Prostate gland (tissue), 2 donors: ENCODE data around the gene GHR. TPM values are rescaled to one million over a fixed set of nuclear protein-coding genes. Genes with fewer than 3 reads are reported as not detected.

ENCODE experiments used
- DNase-seq: peaks from one replicate; pipeline ENCODE4 v3.0.0-alpha.2; 2019; ENCODE audit warnings: low spot score
- H3K27ac ChIP-seq, 2 donors: fragments of 200-600 bp; sonication (generic); 2 replicates each; pipeline ENCODE4 v1.5.1; 2017 to 2019
- H3K27me3 ChIP-seq: fragments of 200-600 bp; sonication (generic); replicated peaks from 2 replicates; pipeline ENCODE4 v1.5.1; 2019; ENCODE audit not compliant: insufficient read depth
- H3K36me3 ChIP-seq, 2 donors: fragments of 200-600 bp; sonication (generic); 1 replicate in 1 of 2; 2 replicates in 1 of 2; pipeline versions ENCODE4 v1.5.1 to v1.8.1; 2017 to 2019
- H3K4me1 ChIP-seq: fragments of 200-600 bp; sonication (generic); replicated peaks from 2 replicates; pipeline ENCODE4 v1.5.1; 2019
- H3K4me3 ChIP-seq, 2 donors: fragments of 200-600 bp; sonication (generic); 2 replicates each; pipeline ENCODE4 v1.5.1; 2017 to 2019
- H3K9me3 ChIP-seq: fragments of 200-600 bp; sonication (generic); 2 replicates; pipeline ENCODE4 v1.5.1; 2017
- POLR2A ChIP-seq: fragments of 450-650 bp; IDR thresholded peaks from one replicate; pipeline ENCODE4 v1.6.1; 2016; ENCODE audit warnings: antibody characterized with exemption, mild to moderate bottlenecking
- POLR2AphosphoS5 ChIP-seq: sonication (generic); formaldehyde crosslinking; IDR thresholded peaks from one replicate; pipeline ENCODE4 v1.6.1; 2017; ENCODE audit warnings: antibody characterized with exemption
- WGBS: methylation state at CpG from one replicate; pipeline ENCODE4 v1.1.5; 2018; 5-methylcytosine and 5-hydroxymethylcytosine counted together
- intact Hi-C: fragments of 100-400 bp; cut with DNase I; formaldehyde crosslinking; loops from one replicate; pipeline ENCODE4 v1.14.2; 2022
- total RNA-seq, 2 donors: library from RNA; depleted of rRNA; stranded (reverse); fragments of >200 nt; gene quantifications; one replicate each; pipeline ENCODE4 v1.1.0, GENCODE V29; 2016
- TF ChIP-seq, protein P1 (sequence below), 4 experiments: fragments of 200-600 bp in 2 of 4; fragments of 450-650 bp in 2 of 4; sonication (generic) in 2 of 4; IDR thresholded peaks; 1 replicate in 3 of 4; 2 replicates in 1 of 4; pipeline ENCODE4 v1.5.1; 2016 to 2019; ENCODE audit warnings: antibody characterized with exemption in 4 of 4, mild to moderate bottlenecking in 2 of 4, moderate library complexity in 2 of 4

Gene GHR
- total RNA-seq, 2 donors from 2014 or later, result 11.8 to 15.5 TPM

DNA sequence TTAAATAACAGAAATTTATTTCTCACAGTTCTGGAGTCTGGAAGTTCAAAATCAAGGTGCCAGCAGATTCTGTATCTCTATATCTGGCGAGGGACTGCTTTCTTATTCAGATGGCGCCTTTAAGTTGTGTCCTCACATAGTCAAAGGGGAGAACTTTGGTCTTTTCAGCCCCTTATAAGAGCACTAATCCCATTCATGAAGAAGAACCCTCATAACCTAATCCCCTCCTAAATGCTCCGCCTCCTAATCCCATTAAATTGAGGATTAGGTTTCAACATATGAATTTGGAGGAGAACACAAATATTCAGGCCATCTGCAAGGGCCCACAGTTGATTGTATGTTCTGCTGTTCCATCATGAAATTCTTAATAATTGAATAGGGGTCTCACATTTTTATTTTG, 322.6 kb downstream of the GHR start:
- TF ChIP-seq, protein P1, sequence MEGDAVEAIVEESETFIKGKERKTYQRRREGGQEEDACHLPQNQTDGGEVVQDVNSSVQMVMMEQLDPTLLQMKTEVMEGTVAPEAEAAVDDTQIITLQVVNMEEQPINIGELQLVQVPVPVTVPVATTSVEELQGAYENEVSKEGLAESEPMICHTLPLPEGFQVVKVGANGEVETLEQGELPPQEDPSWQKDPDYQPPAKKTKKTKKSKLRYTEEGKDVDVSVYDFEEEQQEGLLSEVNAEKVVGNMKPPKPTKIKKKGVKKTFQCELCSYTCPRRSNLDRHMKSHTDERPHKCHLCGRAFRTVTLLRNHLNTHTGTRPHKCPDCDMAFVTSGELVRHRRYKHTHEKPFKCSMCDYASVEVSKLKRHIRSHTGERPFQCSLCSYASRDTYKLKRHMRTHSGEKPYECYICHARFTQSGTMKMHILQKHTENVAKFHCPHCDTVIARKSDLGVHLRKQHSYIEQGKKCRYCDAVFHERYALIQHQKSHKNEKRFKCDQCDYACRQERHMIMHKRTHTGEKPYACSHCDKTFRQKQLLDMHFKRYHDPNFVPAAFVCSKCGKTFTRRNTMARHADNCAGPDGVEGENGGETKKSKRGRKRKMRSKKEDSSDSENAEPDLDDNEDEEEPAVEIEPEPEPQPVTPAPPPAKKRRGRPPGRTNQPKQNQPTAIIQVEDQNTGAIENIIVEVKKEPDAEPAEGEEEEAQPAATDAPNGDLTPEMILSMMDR (IDR thresholded peaks at IDR 0.05), result no peak
- TF ChIP-seq POLR2AphosphoS5 (no peak), POLR2A (no peak)
- no peaks in the 10 kb centered on the region for H3K27me3 ChIP-seq
- intact Hi-C loops, result no loop called here
- no peak overlapping the region for H3K4me3 ChIP-seq
- no peaks in the 10 kb centered on the region for H3K4me1 ChIP-seq
- no peaks in the 10 kb centered on the region for H3K9me3 ChIP-seq
- H3K36me3 ChIP-seq, result no peaks in the 10 kb centered on the region
- H3K27ac ChIP-seq, result no peak overlapping the region
- 99% methylated on average over 3 of the region's 3 CpGs for WGBS
- no peak for DNase-seq

DNA sequence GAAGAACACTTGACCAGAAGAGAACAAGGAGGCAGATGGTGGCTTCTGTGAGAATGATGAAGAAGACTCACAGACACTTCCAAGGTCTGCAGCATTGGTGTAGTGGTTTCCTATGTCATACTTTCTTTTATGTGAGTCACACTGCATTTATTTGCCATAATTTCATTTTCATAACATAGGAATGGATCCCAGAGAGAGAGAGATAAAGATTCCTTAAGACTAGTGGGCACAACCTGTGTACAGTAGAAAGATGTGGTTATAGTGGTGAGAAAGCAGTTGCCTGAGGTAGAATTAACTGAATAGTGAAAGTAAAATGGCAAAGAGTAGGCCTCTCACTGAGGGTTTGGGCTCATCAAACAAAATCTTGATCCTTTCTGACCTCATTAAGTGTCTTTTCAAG, 325.8 kb downstream of the GHR start:
- no peaks in the 10 kb centered on the region for H3K27me3 ChIP-seq
- H3K4me3 ChIP-seq, result no peak overlapping the region
- no peak overlapping the region for H3K27ac ChIP-seq
- no peak for TF ChIP-seq POLR2AphosphoS5
- H3K36me3 ChIP-seq, result no peaks in the 10 kb centered on the region
- no peaks in the 10 kb centered on the region for H3K4me1 ChIP-seq
- no peak for DNase-seq
- intact Hi-C loops, result no loop called here
- H3K9me3 ChIP-seq, result no peaks in the 10 kb centered on the region

DNA sequence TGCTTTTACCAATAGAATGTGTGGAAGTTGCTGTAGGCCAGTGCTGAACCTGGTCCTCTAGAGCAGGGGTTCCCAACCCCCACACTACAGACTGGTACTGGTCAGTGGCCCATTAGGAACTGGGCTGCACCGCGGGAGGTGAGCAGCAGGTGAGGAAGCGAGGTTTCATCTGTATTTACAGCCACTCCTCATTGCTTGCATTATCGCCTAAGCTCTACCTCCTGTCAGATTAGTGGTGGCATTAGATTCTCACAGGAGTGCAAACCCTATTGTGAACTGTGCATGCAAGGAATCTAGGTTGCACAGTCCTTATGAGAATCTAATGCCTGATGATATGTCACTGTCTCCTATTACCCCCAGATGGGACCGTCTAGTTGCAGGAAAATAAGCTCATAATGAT, 327.3 kb downstream of the GHR start:
- H3K9me3 ChIP-seq, result no peaks in the 10 kb centered on the region
- TF ChIP-seq POLR2AphosphoS5 (no peak), POLR2A (no peak)
- TF ChIP-seq, protein P1 (IDR thresholded peaks at IDR 0.05), result no peak
- DNase-seq, result no peak
- H3K36me3 ChIP-seq, result no peaks in the 10 kb centered on the region
- 93% methylated on average over 5 of the region's 5 CpGs for WGBS
- no peaks in the 10 kb centered on the region for H3K27me3 ChIP-seq
- no peaks in the 10 kb centered on the region for H3K4me1 ChIP-seq
- no peak overlapping the region for H3K27ac ChIP-seq
- no peak overlapping the region for H3K4me3 ChIP-seq
- intact Hi-C loops, result no loop called here

DNA sequence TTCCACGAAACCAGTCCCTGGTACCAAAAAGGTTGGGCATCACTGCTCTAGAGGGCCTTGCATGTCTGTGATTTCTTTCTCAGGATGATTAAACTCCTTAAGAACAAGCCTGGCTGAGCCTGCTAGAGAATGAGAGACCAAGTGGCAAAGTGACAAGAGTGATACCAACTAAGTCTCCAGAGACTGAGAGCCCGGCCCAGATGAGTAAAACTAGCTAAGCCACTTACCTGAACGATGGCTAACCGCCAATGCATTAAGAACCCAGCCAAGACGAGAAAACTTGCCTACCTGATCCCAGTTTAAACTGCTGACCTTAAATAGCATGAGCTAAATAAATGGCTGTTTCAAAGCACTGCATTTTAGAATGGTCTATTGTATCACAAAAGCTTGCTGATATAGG, 327.8 kb downstream of the GHR start:
- H3K27me3 ChIP-seq, result no peaks in the 10 kb centered on the region
- no peak overlapping the region for H3K27ac ChIP-seq
- no peak overlapping the region for H3K4me3 ChIP-seq
- peak; percentile 61 for DNase-seq
- intact Hi-C loops, result no loop called here
- no peak for TF ChIP-seq POLR2A
- TF ChIP-seq POLR2AphosphoS5, result peak; percentile 46
- H3K4me1 ChIP-seq, result no peaks in the 10 kb centered on the region
- H3K9me3 ChIP-seq, result no peaks in the 10 kb centered on the region
- WGBS, result 43% methylated on average over 5 of the region's 5 CpGs
- H3K36me3 ChIP-seq, result no peaks in the 10 kb centered on the region

DNA sequence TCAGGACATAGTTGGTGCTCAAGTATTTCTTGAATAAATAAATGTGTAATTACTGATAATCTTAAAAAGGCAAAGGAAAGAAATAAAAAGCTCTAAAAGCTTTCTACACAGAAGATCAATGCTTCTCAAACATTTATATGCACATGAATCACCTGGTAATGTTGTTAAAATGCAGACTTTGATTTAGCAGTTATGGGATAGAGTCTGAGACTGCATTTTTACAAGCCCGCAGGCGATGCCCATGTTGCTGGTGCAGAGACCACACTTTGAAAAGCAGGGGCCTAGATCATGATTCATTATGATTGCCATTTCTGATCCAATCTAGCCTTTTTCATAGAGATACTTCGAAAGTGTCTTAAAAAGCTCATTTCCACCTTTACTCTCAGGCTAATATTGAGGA, 329.9 kb downstream of the GHR start:
- Histone ChIP-seq H3K4me3 (no peak overlapping the region), H3K9me3 (no peaks in the 10 kb centered on the region), H3K27ac (no peak overlapping the region), H3K27me3 (no peaks in the 10 kb centered on the region), H3K4me1 (no peaks in the 10 kb centered on the region), H3K36me3 (no peaks in the 10 kb centered on the region)
- TF ChIP-seq, protein P1 (IDR thresholded peaks at IDR 0.05), result no peak
- no peak for TF ChIP-seq POLR2AphosphoS5
- TF ChIP-seq POLR2A, result no peak
- WGBS, result 54% methylated on average over 3 of the region's 3 CpGs
- intact Hi-C loops, result no loop called here
- no peak for DNase-seq

DNA sequence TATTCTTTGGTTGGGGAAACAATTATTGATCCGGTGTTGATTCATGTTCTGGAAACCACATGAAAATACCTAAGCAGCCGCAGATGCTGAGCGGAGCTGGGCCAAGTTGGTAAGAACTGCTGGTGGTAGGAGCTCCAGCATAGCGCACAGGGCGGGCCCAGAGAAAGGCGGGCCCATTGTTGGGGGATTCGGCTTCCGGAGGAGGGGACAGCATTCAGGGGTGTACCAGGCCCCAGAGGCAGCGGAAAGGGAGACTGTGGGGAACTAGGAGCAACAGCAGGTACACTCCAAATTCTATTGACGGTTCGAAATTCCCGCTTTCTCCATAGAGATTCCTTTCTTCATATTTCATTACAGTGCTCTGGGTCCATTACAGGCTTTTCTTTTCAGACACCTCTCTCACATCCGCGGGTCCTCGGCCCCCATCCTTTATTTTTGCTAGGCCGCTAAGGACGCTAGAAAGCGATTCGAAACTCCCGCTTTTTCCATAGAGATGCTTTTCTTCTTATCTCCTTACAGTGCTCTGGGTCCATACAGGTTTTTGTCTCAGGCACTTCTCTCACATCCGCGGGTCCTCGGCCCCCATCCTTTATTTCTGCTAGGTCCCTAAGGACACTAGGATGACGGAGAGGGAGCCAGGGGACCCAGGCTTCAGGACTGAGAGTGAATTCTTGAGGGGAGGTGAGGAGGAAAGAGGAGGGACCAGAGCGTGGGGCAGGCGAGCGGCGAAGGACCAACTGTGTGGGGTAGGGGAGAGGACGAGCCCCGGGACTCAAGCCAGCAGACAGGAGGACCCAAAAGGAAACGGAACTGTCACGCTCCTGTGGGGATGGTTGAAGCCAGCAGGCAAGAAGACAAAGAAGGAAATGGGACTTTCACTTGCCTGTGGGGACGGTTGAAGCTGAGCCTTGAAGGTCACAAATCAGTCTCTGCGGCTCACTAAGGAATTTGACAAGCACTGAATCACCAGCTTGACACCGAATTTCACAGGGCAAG, 333.7 kb downstream of the GHR start, which contains the start of gene CCDC152:
Gene CCDC152, plus strand, starts transcription at position 213 of the 996 bp plus-strand sequence. CDS start 2,304 bp downstream, outside the sequence.
- H3K27me3 ChIP-seq, result no peaks in the 10 kb centered on the region
- no peak for DNase-seq
- H3K9me3 ChIP-seq, result no peaks in the 10 kb centered on the region
- no peak within 1 kb of the TSS for H3K4me3 ChIP-seq
- no peaks in the 10 kb centered on the region for H3K4me1 ChIP-seq
- H3K36me3 ChIP-seq, result no peaks in the 10 kb centered on the region
- no peak for TF ChIP-seq POLR2AphosphoS5
- no peak for TF ChIP-seq POLR2A
- TF ChIP-seq, protein P1 (IDR thresholded peaks at IDR 0.05), result no peak
- H3K27ac ChIP-seq, result no peak within 1 kb of the TSS
- WGBS, result 65% methylated on average over 35 of the region's 35 CpGs
- intact Hi-C loops, result no loop called here
